HTERT RPE-1 (cell line): ENCODE data around the gene NRXN3.

Experiments
- in situ Hi-C: fragments of 300-500 bp; cut with MboI; formaldehyde crosslinking; loops from 4 replicates; pipeline ENCODE4 v1.14.3; 2020; ENCODE audit warnings: low sequenced_read_pairs

Gene NRXN3

GRCh38 chr14:78697341-78697740 lies 527.2 kb downstream of the NRXN3 start:
- in situ Hi-C loops = no loop called here

- in situ Hi-C loops = no loop called here
Measured at GRCh38 chr14:78698991-78699390, 528.8 kb downstream of the NRXN3 start.

GRCh38 chr14:78700236-78700635 lies 530.1 kb downstream of the NRXN3 start:
- in situ Hi-C loops = no loop called here

GRCh38 chr14:78701246-78701645 lies 531.1 kb downstream of the NRXN3 start:
- in situ Hi-C loops = no loop called here

GRCh38 chr14:78704965-78705364 lies 534.8 kb downstream of the NRXN3 start:
- in situ Hi-C loops = no loop called here

GRCh38 chr14:78705989-78706388 lies 535.8 kb downstream of the NRXN3 start:
- in situ Hi-C loops = no loop called here

- in situ Hi-C loops = no loop called here
Measured at GRCh38 chr14:78709795-78710557, 539.8 kb downstream of the NRXN3 start.

GRCh38 chr14:78710963-78711362 lies 540.8 kb downstream of the NRXN3 start:
- in situ Hi-C loops = no loop called here

- in situ Hi-C loops = no loop called here
Measured at GRCh38 chr14:78713716-78714115, 543.5 kb downstream of the NRXN3 start.

- in situ Hi-C loops = no loop called here
Measured at GRCh38 chr14:78714711-78715110, 544.5 kb downstream of the NRXN3 start.

GRCh38 chr14:78721756-78722480 lies 551.7 kb downstream of the NRXN3 start:
- in situ Hi-C loops = no loop called here

- in situ Hi-C loops = no loop called here
Measured at GRCh38 chr14:78725086-78725485, 554.9 kb downstream of the NRXN3 start.

GRCh38 chr14:78737116-78737515 lies 566.9 kb downstream of the NRXN3 start:
- in situ Hi-C loops = no loop called here

GRCh38 chr14:78737601-78738000 lies 567.4 kb downstream of the NRXN3 start:
- in situ Hi-C loops = no loop called here

- in situ Hi-C loops = no loop called here
Measured at GRCh38 chr14:78746086-78746595, 576.0 kb downstream of the NRXN3 start.

- in situ Hi-C loops = no loop called here
Measured at GRCh38 chr14:78747813-78748212, 577.6 kb downstream of the NRXN3 start.

GRCh38 chr14:78752518-78753188 lies 582.5 kb downstream of the NRXN3 start:
- in situ Hi-C loops = no loop called here

GRCh38 chr14:78754059-78754458 lies 583.9 kb downstream of the NRXN3 start:
- in situ Hi-C loops = no loop called here

- in situ Hi-C loops = no loop called here
Measured at GRCh38 chr14:78758333-78758732, 588.2 kb downstream of the NRXN3 start.

- in situ Hi-C loops = no loop called here
Measured at GRCh38 chr14:78762331-78762730, 592.2 kb downstream of the NRXN3 start.

GRCh38 chr14:78763746-78764145 lies 593.6 kb downstream of the NRXN3 start:
- in situ Hi-C loops = no loop called here

GRCh38 chr14:78764240-78764639 lies 594.1 kb downstream of the NRXN3 start:
- in situ Hi-C loops = no loop called here
